Amniotic epithelial cell (primary cell): ENCODE results near the gene DNAJB1.

ENCODE experiments used
- DNase-seq: peaks from one replicate; pipeline ENCODE4 v3.0.0-alpha.2; 2010; ENCODE audit warnings: low read depth

Gene DNAJB1

GRCh38 chr19:14496029-14496833 lies 22.0 kb downstream of the DNAJB1 start, which contains the start of gene GIPC1:
TSS of gene GIPC1 (minus strand) at chr19:14496127. CDS start at chr19:14482976, 13,151 bp downstream.
- peak; percentile 99 for DNase-seq

- no peak for DNase-seq
Observed at GRCh38 chr19:14495672-14496028, 22.5 kb downstream of the DNAJB1 start.

GRCh38 chr19:14494910-14495671 lies 23.1 kb downstream of the DNAJB1 start:
- no peak for DNase-seq

- DNase-seq, result no peak
Observed at GRCh38 chr19:14494411-14494810, 23.8 kb downstream of the DNAJB1 start.

GRCh38 chr19:14492756-14493337 lies 25.4 kb downstream of the DNAJB1 start:
- DNase-seq, result no peak

- DNase-seq, result no peak
Observed at GRCh38 chr19:14487370-14488125, 30.6 kb downstream of the DNAJB1 start.

GRCh38 chr19:14482172-14482941 lies 35.8 kb downstream of the DNAJB1 start:
- no peak for DNase-seq

GRCh38 chr19:14480700-14481079 lies 37.5 kb downstream of the DNAJB1 start:
- no peak for DNase-seq

GRCh38 chr19:14479975-14480699 lies 38.1 kb downstream of the DNAJB1 start:
- no peak for DNase-seq

GRCh38 chr19:14479309-14479974 lies 38.8 kb downstream of the DNAJB1 start:
- no peak for DNase-seq

- DNase-seq, result no peak
Observed at GRCh38 chr19:14478113-14478545, 40.1 kb downstream of the DNAJB1 start.

- DNase-seq, result no peak
Observed at GRCh38 chr19:14477418-14478112, 40.6 kb downstream of the DNAJB1 start.

- DNase-seq, result peak; percentile 86
Observed at GRCh38 chr19:14476673-14477401, 41.4 kb downstream of the DNAJB1 start.

- no peak for DNase-seq
Observed at GRCh38 chr19:14476327-14476672, 41.9 kb downstream of the DNAJB1 start.

- no peak for DNase-seq
Observed at GRCh38 chr19:14475251-14476073, 42.7 kb downstream of the DNAJB1 start, which contains the start of gene PTGER1. TSS of gene PTGER1 (minus strand) at chr19:14475354. CDS start at chr19:14474320, 1,034 bp downstream.

- DNase-seq, result no peak
Observed at GRCh38 chr19:14474827-14475226, 43.4 kb downstream of the DNAJB1 start.

GRCh38 chr19:14473978-14474578 lies 44.1 kb downstream of the DNAJB1 start:
- no peak for DNase-seq
